ENCODE measurements around the gene LGR6.

DNA sequence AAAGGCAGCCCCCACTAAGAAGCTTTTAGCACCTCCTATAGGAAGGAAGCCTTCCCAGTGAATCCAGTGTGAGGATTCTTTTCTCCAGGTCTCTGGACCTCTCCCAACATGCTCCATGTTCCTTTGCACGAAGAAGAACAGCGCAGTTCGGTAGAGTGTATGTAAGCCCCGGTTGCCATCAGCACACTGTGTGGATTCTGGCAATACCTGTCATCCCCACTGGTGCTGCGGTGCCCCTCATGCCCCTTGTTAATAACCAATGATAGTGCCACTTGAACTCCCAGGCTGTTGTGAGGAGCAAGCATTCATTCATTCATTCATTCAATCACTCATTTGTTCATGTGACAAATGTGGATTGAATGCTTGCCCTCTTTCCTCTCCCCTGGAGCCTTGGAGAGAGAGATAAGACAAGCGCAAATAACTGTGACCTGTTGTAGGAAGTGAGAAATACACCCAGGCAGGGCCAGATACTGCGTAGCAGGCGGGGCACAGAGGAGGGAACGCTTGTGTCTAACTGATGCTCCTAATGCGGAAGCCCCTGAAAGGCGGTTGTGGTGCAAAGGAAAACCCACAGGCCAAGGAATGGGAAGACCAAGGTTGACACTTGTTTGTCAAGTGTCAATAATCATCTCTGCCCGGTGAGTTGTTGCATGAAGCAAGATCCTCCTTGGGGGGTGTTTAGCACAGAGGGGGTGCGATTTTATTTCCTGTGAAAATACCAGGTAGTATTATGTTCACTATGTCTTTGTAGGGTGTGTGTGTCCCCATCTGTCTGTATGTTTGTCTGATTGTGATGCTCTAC lies 9.8 kb downstream of the LGR6 start:
- no peak for TF ChIP-seq EZH2 (IDR thresholded peaks at IDR 0.05; ENCODE audit: borderline replicate concordance, insufficient read depth, low read depth, low read length, poor library complexity, severe bottlenecking)
- TF ChIP-seq, protein P1, sequence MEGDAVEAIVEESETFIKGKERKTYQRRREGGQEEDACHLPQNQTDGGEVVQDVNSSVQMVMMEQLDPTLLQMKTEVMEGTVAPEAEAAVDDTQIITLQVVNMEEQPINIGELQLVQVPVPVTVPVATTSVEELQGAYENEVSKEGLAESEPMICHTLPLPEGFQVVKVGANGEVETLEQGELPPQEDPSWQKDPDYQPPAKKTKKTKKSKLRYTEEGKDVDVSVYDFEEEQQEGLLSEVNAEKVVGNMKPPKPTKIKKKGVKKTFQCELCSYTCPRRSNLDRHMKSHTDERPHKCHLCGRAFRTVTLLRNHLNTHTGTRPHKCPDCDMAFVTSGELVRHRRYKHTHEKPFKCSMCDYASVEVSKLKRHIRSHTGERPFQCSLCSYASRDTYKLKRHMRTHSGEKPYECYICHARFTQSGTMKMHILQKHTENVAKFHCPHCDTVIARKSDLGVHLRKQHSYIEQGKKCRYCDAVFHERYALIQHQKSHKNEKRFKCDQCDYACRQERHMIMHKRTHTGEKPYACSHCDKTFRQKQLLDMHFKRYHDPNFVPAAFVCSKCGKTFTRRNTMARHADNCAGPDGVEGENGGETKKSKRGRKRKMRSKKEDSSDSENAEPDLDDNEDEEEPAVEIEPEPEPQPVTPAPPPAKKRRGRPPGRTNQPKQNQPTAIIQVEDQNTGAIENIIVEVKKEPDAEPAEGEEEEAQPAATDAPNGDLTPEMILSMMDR (IDR thresholded peaks at IDR 0.05): no peak
